Uterus (tissue), 4 donors: ENCODE measurements around the gene DYTN. TPM values are rescaled to one million over a fixed set of nuclear protein-coding genes. Genes with fewer than 3 reads are reported as not detected.

Experiments
- DNase-seq, 2 donors: peaks; one replicate each; pipeline ENCODE4 v3.0.0-alpha.2; 2019 to 2020
- H3K27ac ChIP-seq, 2 donors: fragments of 200-600 bp; sonication (generic); 1 replicate in 1 of 2; 2 replicates in 1 of 2; pipeline ENCODE4 v1.5.1; 2016 to 2018
- H3K27me3 ChIP-seq, 2 donors: fragments of 200-600 bp; sonication (generic); one replicate each; pipeline ENCODE4 v1.5.1; 2018 to 2019; ENCODE audit warnings: control low read depth in 1 of 2
- H3K36me3 ChIP-seq, 2 donors: fragments of 200-600 bp; sonication (generic); one replicate each; pipeline ENCODE4 v1.5.1; 2019; ENCODE audit warnings: control low read depth in 1 of 2
- H3K4me1 ChIP-seq, 2 donors: fragments of 200-600 bp; sonication (generic); one replicate each; pipeline ENCODE4 v1.5.1; 2018 to 2019; ENCODE audit warnings: control low read depth in 1 of 2
- H3K4me3 ChIP-seq, 2 donors: fragments of 200-600 bp; sonication (generic); 1 replicate in 1 of 2; 2 replicates in 1 of 2; pipeline ENCODE4 v1.5.1; 2018 to 2019; ENCODE audit warnings: mild to moderate bottlenecking in 1 of 2
- H3K9me3 ChIP-seq, 2 donors: fragments of 200-600 bp; sonication (generic); one replicate each; pipeline ENCODE4 v1.5.1; 2019; ENCODE audit warnings: control low read depth in 1 of 2
- CTCF ChIP-seq, 4 experiments: fragments of 200-600 bp in 2 of 4; fragments of 450-650 bp in 2 of 4; sonication (generic) in 2 of 4; IDR thresholded peaks; one replicate each; pipeline ENCODE4 v1.5.1; 2016 to 2019; ENCODE audit warnings: antibody characterized with exemption in 4 of 4, mild to moderate bottlenecking in 2 of 4, moderate library complexity in 1 of 4
- POLR2A ChIP-seq, 2 donors: fragments of 450-650 bp; IDR thresholded peaks; one replicate each; pipeline ENCODE4 v1.6.1; 2016; ENCODE audit warnings: antibody characterized with exemption in 2 of 2, mild to moderate bottlenecking in 1 of 2, moderate library complexity in 1 of 2
- intact Hi-C: fragments of 100-400 bp; cut with DNase I; formaldehyde crosslinking; loops from one replicate; pipeline ENCODE4 v1.15.1; 2023; ENCODE audit warnings: low total_unique reads
- total RNA-seq, 4 donors: library from RNA; depleted of rRNA in 3 of 4; stranded (reverse); fragments of >200 nt in 3 of 4; gene quantifications; one replicate each; pipeline versions ENCODE4 v1.1.0 to v1.2.4, GENCODE V29; 2014 to 2023
- donor health status: DM: yes; HTN: yes; CAD: no.

Gene DYTN
- total RNA-seq, 4 donors from 2014 or later, result not detected

GRCh38 chr2:206756816-206757215, 38.6 kb upstream of the DYTN start:
- TF ChIP-seq CTCF (IDR thresholded peaks at IDR 0.05) (no peak), POLR2A (IDR thresholded peaks at IDR 0.05) (no peak)

DNA sequence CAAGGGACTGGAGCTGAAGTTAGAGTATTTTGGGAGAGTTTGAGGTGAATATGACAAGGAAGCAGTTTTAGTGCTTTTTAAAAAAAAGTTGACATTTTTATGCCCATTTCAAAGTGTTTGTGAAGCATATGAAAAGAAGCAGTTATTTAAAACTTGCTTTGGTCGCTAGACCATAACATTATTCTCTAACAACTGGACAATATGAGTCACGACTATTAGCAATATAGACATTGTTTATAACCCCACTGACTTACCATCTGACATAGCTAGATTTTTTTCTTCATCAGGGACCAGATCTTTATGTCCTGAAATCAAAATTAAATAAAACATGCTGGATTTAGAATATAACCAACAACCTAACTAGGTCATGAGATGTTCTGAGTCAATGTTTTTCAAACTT, 22.6 kb upstream of the DYTN start:
- no peaks in the 10 kb centered on the region for H3K27me3 ChIP-seq
- no peak overlapping the region for H3K27ac ChIP-seq
- TF ChIP-seq CTCF (IDR thresholded peaks at IDR 0.05) (no peak), POLR2A (IDR thresholded peaks at IDR 0.05) (no peak)
- DNase-seq, result no peak
- H3K4me3 ChIP-seq, result no peak overlapping the region
- no peaks in the 10 kb centered on the region for H3K36me3 ChIP-seq
- H3K4me1 ChIP-seq, result no peaks in the 10 kb centered on the region
- intact Hi-C loops, result no loop called here
- H3K9me3 ChIP-seq, result no peaks in the 10 kb centered on the region

More at GRCh38 chr2:206756816-206757215, 38.6 kb upstream of the DYTN start:
- DNase-seq, result no peak
- no peak overlapping the region for H3K4me3 ChIP-seq
- no peak overlapping the region for H3K27ac ChIP-seq
- no peaks in the 10 kb centered on the region for H3K27me3 ChIP-seq
- no peaks in the 10 kb centered on the region for H3K9me3 ChIP-seq
- no peaks in the 10 kb centered on the region for H3K4me1 ChIP-seq
- no peaks in the 10 kb centered on the region for H3K36me3 ChIP-seq
- intact Hi-C loops, result no loop called here

DNA sequence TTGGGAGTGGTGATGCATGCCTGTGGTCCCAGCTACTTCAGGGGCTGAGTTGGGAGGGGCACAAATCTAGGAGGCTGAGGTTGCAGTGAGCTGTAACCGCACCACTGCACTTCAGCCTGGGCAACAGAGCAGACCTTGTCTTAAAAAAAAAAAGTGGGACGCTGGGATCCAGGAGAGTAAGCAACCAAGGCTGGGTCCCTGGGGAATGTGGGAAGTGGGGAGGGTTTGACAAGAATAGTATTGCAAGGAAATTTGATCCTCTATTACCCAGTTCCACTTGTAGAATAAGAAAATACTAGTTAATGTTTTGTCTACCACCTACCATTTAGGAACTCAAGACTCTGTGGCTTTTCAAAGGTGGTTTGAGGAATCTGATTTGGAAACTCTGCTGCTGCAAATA, 21.1 kb upstream of the DYTN start:
- no peak for DNase-seq
- Histone ChIP-seq H3K4me1 (no peaks in the 10 kb centered on the region), H3K9me3 (no peaks in the 10 kb centered on the region), H3K4me3 (no peak overlapping the region), H3K27me3 (no peaks in the 10 kb centered on the region), H3K36me3 (no peaks in the 10 kb centered on the region), H3K27ac (no peak overlapping the region)
- intact Hi-C loops, result no loop called here
- TF ChIP-seq POLR2A (IDR thresholded peaks at IDR 0.05) (no peak), CTCF (IDR thresholded peaks at IDR 0.05) (no peak)

- H3K4me1 ChIP-seq, result no peaks in the 10 kb centered on the region
- H3K9me3 ChIP-seq, result no peaks in the 10 kb centered on the region
- no peak for TF ChIP-seq CTCF (IDR thresholded peaks at IDR 0.05)
- no peak for TF ChIP-seq POLR2A (IDR thresholded peaks at IDR 0.05)
- no peak overlapping the region for H3K27ac ChIP-seq
- no peak overlapping the region for H3K4me3 ChIP-seq
- no peaks in the 10 kb centered on the region for H3K36me3 ChIP-seq
- H3K27me3 ChIP-seq, result no peaks in the 10 kb centered on the region
- DNase-seq, result no peak
- intact Hi-C loops, result no loop called here
These were observed 18.7 kb upstream of the DYTN start for GRCh38 chr2:206736935-206737334.

DNA sequence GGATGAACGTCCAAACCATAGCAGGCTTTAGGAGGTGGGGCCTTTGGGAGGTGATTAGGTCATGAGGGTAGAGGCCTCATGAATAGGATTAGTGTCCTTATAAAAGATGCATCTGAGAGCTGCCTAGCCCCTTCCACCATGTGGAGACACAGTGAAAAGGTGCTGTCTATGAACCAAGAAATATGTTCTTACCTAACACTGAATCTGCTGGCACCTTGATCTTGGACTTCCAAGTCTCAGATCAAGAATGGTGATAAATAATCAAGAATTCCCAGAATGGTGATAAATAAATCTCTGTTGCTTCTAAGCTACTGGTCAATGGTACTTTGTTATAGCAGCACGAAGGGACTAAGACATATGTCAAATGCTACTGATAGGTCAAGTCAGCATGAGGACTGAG, 15.1 kb upstream of the DYTN start:
- intact Hi-C loops, result no loop called here
- no peak overlapping the region for H3K27ac ChIP-seq

More for the DNA sequence above, 15.1 kb upstream of the DYTN start:
- Histone ChIP-seq H3K27me3 (no peaks in the 10 kb centered on the region), H3K36me3 (no peaks in the 10 kb centered on the region), H3K4me3 (no peak overlapping the region), H3K9me3 (no peaks in the 10 kb centered on the region), H3K4me1 (no peaks in the 10 kb centered on the region)
- TF ChIP-seq CTCF (IDR thresholded peaks at IDR 0.05), result no peak
- DNase-seq, result no peak
